Lower leg skin (tissue), 4 donors: Measurements from ENCODE around the gene MVB12B. TPM values are rescaled to one million over a fixed set of nuclear protein-coding genes. Genes with fewer than 3 reads are reported as not detected.
A peak's percentile ranks its signal among the peaks of the same experiment; 100 is the strongest.

Experiments used
- DNase-seq, 2 donors: peaks; one replicate each; pipeline ENCODE4 v3.0.0-alpha.2; 2019; ENCODE audit warnings: low spot score in 2 of 2
- H3K4me3 ChIP-seq: fragments of 200-600 bp; sonication (generic); 2 replicates; pipeline ENCODE4 v1.5.1; 2017; ENCODE audit warnings: mild to moderate bottlenecking, low read depth; ENCODE audit not compliant: poor library complexity, severe bottlenecking
- POLR2A ChIP-seq, 2 donors: fragments of 450-650 bp; IDR thresholded peaks; one replicate each; pipeline ENCODE4 v1.6.1; 2016 to 2017; ENCODE audit warnings: antibody characterized with exemption in 2 of 2, mild to moderate bottlenecking in 1 of 2, moderate library complexity in 1 of 2
- WGBS, 2 donors: methylation state at CpG; one replicate each; pipeline ENCODE4 v1.1.5; 2018; 5-methylcytosine and 5-hydroxymethylcytosine counted together
- intact Hi-C: fragments of 100-400 bp; cut with DNase I; formaldehyde crosslinking; loops from one replicate; pipeline ENCODE4 v1.15.0; 2023; ENCODE audit warnings: low total_unique reads
- total RNA-seq, 4 donors: library from RNA; depleted of rRNA; stranded (reverse); fragments of >200 nt; gene quantifications; one replicate each; pipeline ENCODE4 v1.1.0, GENCODE V29; 2016
- TF ChIP-seq, protein P1 (sequence below), 3 donors: fragments of 450-650 bp; IDR thresholded peaks; one replicate each; pipeline ENCODE4 v1.5.1; 2016; ENCODE audit warnings: antibody characterized with exemption in 3 of 3, mild to moderate bottlenecking in 3 of 3, moderate library complexity in 2 of 3

The MVB12B gene
- total RNA-seq, 4 donors from 2014 or later, result 8.6 to 12.5 (median 10.9) TPM

DNA sequence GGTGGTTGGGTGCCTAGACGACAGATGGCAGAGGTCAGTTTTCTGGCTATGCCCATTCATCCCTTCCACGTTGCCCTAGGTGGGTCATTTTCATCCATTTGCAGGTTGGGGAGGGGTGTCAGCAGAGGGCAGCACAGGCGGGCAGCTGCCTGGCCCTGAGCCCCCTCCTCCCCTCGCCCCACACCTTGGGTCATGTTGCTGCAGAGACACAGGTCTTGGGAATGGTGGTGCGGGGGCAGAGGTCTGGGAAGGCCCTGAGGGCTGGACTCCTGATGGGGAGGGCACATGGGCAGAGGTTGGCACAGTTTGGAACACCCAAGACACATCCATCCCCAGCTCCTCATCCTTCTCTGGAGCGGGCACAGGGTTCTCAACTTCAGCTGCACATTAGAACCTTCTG is 183.9 kb downstream of the MVB12B start:
- 88 to 90% methylated on average over 5 to 6 of the region's 6 CpGs for WGBS, 2 donors
- no peak overlapping the region for H3K4me3 ChIP-seq
- no peak for DNase-seq
- intact Hi-C loops, result no loop called here
- TF ChIP-seq, protein P1, sequence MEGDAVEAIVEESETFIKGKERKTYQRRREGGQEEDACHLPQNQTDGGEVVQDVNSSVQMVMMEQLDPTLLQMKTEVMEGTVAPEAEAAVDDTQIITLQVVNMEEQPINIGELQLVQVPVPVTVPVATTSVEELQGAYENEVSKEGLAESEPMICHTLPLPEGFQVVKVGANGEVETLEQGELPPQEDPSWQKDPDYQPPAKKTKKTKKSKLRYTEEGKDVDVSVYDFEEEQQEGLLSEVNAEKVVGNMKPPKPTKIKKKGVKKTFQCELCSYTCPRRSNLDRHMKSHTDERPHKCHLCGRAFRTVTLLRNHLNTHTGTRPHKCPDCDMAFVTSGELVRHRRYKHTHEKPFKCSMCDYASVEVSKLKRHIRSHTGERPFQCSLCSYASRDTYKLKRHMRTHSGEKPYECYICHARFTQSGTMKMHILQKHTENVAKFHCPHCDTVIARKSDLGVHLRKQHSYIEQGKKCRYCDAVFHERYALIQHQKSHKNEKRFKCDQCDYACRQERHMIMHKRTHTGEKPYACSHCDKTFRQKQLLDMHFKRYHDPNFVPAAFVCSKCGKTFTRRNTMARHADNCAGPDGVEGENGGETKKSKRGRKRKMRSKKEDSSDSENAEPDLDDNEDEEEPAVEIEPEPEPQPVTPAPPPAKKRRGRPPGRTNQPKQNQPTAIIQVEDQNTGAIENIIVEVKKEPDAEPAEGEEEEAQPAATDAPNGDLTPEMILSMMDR (IDR thresholded peaks at IDR 0.05), result no peak
- TF ChIP-seq POLR2A (IDR thresholded peaks at IDR 0.05), result no peak

GRCh38 chr9:126511411-126511810 is 184.8 kb downstream of the MVB12B start:
- DNase-seq, result no peak
- no peak overlapping the region for H3K4me3 ChIP-seq
- intact Hi-C loops, result no loop called here
- no peak for TF ChIP-seq POLR2A (IDR thresholded peaks at IDR 0.05)
- TF ChIP-seq, protein P1 (IDR thresholded peaks at IDR 0.05), result no peak

DNA sequence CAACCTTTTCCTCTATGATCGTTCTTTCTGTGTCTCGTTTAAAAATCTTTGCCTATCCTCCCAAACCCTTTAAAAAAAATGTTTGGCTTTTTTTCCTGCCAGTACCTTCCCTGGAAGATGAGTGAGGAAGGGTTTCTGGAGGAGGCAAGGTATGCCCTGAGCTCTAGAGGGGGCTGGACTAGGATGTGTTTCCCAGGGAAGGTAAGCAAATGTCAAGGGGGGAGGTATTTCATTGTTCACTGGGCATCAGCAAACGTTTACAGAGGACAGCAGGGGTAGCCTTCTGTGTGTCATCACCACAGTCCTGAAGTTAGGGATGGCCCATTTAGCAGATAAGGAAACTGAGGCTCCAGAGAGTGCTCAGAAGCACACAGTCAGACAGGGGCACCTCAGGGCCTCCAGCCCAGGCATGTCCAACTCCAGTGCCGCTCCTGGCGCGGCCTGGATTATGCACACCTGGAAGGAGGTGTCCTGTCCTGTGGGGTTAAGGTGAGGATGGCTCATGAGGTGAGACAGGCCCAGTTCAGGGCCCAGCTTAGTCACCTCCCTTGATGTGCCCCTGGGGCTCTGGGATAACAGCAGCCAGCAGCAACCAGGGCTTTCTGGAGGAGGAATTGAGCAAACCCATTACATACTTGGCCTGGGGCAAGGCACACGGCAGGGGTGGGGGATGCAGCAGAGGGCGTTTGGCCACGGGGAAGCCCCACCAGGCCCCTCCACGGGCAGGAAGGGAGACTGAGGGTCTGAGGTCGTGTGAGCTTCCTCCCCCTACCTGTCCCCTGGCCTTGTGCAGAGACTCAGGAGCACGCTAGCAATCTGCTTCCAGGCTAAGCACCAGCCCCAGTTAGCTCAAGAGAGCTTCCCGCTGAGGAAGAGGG is 186.8 kb downstream of the MVB12B start:
- no peak overlapping the region for H3K4me3 ChIP-seq
- intact Hi-C loops, result no loop called here
- DNase-seq, result no peak
- WGBS, 2 donors, result 33 to 53% methylated on average over 4 to 12 of the region's 13 CpGs
- no peak for TF ChIP-seq POLR2A (IDR thresholded peaks at IDR 0.05)
- TF ChIP-seq, protein P1 (IDR thresholded peaks at IDR 0.05), result no peak

GRCh38 chr9:126514037-126514821 is 187.6 kb downstream of the MVB12B start:
- DNase-seq, result peak in 1 of 2 donors; percentile 83
- no peak overlapping the region for H3K4me3 ChIP-seq
- 13 to 23% methylated on average over 33 to 45 of the region's 63 CpGs for WGBS, 2 donors
- intact Hi-C loops, result no loop called here
- TF ChIP-seq, protein P1 (IDR thresholded peaks at IDR 0.05), result no peak
- TF ChIP-seq POLR2A (IDR thresholded peaks at IDR 0.05), result no peak

GRCh38 chr9:126515001-126515872 is 188.6 kb downstream of the MVB12B start:
- peak in 1 of 2 donors; percentile 81 for DNase-seq
- no peak overlapping the region for H3K4me3 ChIP-seq
- WGBS, 2 donors, result 59 to 73% methylated on average over 27 of the region's 27 CpGs
- intact Hi-C loops, result no loop called here
- TF ChIP-seq, protein P1 (IDR thresholded peaks at IDR 0.05), result no peak
- no peak for TF ChIP-seq POLR2A (IDR thresholded peaks at IDR 0.05)
